ENCODE data around the gene WNT6.

DNA sequence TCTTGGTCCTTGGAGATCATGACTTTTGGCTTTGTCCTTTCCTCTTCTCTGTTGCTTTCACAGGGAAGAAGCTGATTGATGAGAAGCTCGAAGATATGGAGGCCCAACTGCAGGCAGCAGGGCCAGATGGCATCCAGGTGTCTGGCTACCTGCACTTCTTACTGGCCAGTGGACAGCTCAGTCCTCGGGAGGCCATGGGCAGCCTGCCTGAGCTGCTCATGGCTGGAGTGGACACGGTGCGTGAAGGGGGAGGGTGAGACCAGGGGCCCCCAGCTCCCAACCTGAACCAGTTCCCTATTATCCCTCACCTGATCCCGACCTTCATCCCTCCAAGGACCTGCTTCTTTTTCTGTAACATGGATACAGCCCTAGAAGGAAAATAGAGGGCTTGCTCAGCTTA, 46.7 kb upstream of the WNT6 start:
- TF ChIP-seq CTCF (IDR thresholded peaks at IDR 0.05) (no peak), POLR2A (IDR thresholded peaks at IDR 0.05) (no peak)
